Posterior vena cava (tissue), 2 donors: ENCODE measurements around the gene GRIN2C. TPM values are rescaled to one million over a fixed set of nuclear protein-coding genes. Genes with fewer than 3 reads are reported as not detected.
"Not testable (repeated sequence)": the region's sequence is repeated elsewhere in the genome, so short reads cannot be mapped to it uniquely, and the experiment has no call there.

Experiments used
- DNase-seq: peaks from one replicate; pipeline ENCODE4 v3.0.0-alpha.2; 2020; ENCODE audit warnings: low spot score
- intact Hi-C, 2 donors: fragments of 100-400 bp; cut with DNase I; formaldehyde crosslinking; loops; one replicate each; pipeline versions ENCODE4 v1.14.1 to v1.14.2; 2022 to 2023
- total RNA-seq, 2 donors: library from RNA; stranded (reverse); fragmentation: NEBNext Ultra II Directional; extraction: Animal tissue kit (Norgen Biotek cat#: 25700); gene quantifications; one replicate each; pipeline ENCODE4 v1.2.1, GENCODE V29; 2021
- donor health status: DM: yes; HTN: yes; CAD: no.
- donor health status: DM: yes; HTN: yes; CAD: no.

Gene GRIN2C
- total RNA-seq, 2 donors from 2014 or later, result 0.38 to 0.65 TPM

DNA sequence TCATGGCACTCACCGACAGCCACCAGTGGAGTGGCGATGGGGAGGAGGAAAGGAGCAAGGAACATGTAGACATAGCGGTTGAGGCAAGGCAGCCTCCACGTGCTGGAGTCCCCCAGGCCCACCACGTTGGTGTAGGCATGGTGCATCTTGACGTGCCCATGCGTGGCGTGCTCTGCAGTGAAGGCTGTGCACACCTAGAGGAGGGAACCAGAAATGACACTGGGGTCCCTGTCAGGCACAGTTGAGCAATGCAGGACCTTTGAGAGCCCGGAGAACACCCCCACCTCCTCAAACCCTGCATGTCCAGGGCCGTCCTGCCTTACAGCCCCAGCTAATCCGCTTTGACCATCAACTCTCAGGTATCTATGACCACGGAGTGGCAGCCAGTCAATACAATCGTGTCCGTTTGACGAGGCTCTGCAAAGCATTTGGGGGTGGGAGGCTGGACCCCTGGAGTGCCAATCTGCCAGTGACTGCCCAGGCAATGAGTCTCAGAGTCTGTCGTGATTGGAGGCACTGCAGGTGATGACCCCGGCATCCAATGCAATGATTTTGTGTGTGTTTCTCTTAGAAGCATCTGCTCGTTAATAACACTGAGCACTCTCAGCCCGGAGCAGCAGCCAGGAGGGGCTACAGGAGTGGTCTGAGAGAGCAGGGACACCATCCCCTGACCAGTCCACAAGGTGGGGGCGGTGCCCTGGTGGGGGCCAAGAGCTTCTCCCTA lies 23.0 kb upstream of the GRIN2C start:
- intact Hi-C loops, result no loop called here
- DNase-seq, result no peak

DNA sequence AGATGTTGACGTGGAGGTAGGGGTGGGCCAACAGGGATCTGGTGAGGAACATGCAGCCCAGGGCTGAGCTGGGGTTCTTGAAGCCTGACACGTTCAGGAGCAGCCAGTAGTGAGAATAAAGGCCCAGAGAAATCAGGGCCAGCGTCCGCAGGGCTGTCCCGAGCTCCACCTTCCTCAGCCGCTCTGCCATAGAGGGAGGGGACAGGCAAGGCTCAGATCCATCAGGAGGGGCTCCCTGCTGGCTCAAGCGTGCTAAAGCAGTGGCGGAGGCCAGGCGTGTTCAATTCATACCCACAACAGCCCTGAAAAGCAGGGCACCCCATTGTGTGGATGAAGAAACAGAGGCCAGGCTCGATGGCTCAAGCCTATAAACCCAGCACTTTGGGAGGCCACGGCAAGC lies 21.4 kb upstream of the GRIN2C start:
- intact Hi-C loops, result no loop called here
- no peak for DNase-seq

DNA sequence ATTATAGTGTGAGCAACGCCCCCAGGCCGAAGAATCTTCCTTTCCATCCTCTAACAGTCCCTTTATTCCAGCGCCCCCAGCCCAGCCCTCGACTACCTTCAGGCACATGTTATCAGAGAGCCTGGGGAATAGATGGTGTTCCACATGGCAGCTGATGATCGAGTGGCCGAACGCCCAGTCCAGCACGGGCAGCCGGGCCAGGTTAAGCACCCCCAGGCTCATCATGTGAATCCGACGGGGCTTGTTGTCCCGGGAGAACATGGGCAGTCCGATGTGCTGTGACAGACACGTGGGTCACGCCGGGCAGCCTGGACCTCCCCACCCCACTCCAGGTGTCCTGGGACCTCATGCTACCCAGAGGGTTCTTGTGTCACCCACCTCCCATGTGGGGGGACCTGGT lies 19.6 kb upstream of the GRIN2C start:
- intact Hi-C loops, result no loop called here
- DNase-seq, result no peak

DNA sequence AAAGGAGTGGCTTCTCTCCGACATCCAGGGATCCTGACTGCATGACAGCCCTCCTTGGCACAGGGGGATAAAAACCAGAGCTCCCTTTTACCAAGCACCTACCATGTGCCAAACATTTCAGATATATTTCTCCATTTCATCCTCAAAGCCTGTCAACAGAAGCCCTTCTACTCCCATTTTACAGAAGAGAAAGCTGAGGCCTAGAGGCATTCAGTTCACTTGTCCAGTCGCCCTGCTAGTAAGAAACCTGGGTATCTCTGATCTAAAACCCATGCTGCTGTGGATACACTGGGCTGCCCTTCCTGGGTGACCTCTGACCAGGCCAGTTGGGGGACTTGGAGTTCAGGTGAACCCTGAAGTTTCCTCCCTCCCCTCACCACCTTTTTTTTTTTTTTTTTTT lies 19.0 kb upstream of the GRIN2C start:
- no peak for DNase-seq
- intact Hi-C loops, result no loop called here

DNA sequence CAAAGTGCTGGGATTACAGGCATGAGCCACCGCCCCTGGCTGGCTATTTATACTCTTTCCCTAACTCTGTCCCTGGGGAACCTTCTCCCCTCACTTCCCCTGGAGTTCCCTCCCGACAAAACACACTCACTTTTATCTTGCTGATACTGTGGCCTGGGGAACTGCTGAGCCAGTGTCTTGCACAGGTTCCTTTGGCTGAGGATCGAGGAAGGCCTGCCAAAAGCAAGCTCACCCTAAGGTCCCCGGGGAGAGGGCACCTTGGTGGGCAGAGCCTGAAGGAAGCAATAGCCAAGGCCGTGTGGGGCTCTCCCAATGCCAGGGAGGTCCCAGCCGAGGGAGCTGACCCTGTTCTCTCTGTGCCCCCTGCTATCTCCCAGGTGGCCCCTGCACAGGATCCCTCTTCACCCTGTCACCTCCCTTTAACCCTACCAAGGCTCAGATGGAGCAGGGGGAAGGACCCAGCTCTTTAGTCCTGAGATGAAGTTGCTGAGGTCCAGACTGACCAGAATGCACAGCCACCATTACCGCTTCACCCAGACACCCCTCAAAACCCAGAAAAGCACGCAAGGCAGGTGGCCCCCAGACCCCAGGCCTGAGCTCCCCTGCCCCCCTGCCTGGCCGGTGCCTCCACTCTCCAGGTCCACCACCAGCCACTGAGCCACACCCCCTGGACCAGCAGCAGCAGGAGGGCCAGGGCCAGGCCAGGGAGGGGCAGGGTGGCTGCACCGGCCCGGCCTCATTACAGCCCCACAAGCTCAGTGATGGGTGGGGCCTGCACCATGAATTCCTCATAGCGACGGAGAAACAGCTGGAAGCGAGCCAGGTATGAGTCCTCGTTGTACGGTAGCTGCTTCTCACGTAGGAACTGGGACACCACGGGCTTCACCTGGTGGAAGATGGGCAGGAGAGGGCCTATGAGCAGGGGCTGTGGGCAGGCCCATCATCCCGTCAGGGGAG lies 18.2 kb upstream of the GRIN2C start:
- intact Hi-C loops, result no loop called here
- no peak for DNase-seq

DNA sequence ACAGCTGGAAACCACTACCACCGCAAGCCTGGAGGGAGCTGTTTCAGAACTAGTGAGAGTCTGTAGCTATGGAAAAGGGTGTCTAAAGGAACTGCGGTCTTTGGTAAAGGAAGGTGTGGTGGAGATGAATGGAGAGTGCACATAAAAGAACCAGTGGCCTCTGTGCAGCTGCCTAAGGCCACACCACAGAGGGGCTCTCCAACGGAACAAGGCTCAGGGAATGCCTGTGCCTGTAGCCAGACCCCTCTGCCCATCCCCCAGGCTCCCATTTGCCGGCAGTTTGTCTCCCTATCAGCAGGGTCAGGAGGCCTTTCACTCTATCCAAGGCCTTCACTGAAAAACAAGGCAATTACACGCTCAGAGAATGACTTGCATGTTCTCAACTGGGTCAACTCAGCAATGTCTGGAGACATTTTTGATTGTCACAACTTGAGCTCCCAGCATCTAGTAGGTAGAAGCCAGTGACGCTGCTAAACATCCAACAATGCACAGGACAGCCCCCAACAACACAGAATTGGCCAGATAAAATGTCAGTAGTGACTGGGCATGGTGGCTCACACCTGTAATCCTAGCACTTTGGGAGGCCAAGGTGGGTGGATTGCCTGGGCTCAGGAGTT lies 16.4 kb upstream of the GRIN2C start:
- intact Hi-C loops, result no loop called here
- DNase-seq, result no peak

DNA sequence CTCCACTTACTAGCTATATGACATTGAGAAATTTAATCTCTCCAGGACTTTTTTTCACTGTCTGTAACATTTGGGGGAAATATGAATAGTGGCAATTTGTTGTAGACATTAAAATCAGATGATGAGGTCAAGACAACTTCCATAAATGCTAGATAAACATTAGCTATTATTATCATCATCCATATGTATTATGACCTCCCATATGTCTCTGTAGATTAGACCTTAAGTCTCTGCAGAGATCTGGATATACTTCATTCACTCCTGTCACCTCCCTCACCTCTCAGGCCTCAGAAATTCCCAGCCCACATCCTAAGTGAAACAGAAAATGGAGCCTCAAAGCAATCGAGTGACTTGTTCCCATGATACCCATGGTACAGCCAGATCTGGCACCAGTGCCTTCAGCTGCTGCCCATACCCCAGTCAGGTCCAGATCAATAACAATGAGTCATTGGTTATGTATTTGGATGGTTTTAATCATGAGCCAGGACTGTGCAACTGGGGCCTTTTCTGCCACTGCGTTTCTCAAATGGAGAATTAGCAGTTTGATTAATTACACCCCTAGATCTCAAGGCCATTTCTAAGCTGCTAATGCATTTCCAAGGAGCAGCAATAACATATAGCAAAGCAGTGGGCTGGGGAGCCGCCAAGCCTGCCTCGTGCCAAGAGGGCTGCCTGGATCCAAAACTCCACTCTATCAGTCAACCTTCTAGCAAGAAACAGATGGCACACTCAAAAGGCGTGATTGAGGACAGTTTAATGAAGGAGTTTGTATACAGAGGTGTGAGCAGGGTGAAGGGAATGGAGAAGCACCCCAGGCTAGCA lies 15.7 kb upstream of the GRIN2C start:
- no peak for DNase-seq
- intact Hi-C loops, result no loop called here

DNA sequence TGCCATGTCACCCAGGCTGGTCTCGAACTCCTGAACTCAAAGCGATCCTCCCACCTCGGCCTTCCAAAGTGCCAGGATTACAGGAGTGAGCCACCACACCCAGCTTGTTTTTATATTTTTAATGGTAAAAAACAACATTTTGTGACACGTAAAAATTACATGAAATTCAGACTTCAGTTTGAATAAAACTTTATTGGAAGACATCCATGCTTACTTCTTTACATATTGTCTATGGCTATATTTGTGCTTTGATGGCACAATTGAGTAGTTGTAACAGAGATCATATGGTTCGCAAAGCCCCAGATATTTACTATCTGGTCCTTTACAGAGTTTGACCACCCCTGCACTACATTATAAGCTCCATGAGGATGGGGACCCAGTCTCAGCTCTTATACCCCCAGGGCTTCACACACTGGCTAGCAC lies 14.9 kb upstream of the GRIN2C start:
- intact Hi-C loops, result no loop called here
- DNase-seq, result no peak

DNA sequence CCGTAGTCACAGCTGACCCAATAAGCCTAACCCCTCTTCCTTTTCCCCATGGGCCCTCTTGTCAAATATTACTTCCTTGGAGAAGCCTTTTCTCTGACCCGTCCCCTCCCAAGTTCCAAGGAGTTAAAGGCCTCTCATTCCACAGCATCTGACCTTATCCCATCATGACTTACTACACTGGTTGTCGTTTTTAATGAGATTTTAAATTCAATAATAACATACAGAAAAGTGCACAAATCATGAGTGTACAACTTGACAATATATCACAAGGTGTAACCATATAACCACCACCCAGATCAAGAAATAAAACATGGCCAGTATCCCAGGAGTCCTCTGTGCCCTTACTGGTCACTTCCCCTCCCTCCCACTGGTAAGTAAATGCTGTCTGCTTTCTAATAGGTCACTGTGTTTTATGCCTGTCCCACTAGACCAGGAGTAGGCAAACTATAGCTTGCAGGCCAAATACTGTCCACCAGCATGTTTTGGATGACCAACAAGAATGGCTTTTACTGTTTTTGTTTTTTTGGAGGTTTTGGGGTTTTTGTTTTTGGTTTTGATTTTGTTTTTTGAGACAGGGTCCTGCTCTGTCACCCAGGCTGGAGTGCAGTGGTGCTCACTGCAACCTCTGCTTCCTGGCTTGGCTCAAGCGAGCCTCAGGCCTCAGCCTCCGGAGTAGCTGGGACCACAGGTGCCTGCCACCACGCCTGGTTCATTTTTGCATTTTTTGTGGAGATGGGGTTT lies 14.4 kb upstream of the GRIN2C start:
- DNase-seq, result no peak
- intact Hi-C loops, result no loop called here

DNA sequence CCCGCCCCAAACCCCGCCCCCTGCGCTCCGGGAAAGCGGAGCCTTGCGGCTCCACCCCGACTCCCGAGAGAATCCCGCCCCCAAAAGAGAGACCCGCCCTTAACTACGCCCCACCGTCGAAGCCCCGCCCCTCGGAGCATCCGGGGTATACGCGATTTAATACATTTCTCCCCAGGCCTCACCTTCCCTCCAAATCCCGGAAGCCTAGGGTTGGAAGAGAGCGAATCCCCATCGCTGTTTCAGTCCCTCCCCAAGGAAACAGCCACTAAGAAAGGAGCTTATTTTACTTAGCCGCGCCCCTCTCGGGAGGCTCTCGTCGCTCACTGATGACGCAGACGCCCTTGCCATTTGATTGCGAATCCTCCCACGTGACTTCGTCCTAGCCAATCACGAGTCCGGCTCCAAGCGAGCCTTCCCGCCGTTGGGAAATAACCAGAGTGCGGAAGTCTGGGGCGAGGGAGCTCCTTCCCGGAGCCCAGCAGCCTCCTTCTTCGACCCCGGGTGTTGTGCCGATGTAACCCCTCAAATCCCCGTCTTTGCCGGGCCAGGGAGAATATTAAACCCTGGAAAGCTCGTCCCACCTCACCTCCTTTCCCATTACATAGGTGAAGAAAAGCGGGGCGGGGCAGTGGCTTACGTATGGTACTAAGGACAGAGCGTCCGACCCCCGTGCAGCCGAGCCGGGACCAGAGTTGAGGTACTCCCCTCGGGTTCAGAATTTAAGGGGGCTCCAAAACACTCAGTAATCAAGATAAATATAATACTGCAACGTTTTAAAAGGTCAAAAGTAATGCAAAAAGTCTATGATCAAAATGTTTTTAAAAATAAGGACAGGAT lies 13.6 kb upstream of the GRIN2C start:
- intact Hi-C loops, result no loop called here
- DNase-seq, result peak; percentile 100

DNA sequence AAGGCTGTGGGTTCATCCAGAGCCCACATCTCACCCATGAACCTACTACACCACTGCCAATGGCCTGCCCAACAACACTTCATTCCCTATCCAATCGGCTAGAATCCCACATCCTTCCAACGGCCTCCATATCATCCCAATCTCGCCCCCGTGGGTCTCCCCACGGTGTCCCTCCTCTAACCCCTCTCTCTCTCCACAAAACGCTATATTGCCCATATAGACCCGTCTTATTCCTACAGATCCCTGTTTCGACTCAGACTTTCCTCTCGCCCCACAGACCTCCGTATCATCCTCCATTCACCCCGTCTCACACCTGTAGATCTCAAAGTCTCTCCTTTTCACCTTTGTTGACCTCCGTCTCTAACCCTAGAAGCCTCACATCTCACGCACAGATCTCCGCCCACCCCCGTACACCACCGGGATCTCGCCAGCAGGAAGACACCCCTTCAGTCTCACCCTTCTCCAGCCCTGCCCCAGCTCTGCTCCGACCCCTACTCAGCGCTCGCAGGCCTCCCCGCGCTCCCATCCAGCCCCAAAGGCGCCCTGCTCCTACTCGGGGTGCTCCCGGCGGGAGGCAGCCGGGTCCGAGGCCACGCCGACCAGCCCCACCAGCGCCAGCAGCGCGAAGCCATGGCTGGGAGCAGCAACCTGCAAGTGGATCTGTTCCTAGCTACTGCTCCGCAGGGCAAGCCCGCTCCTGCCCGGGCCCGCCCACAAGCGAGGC lies 12.8 kb upstream of the GRIN2C start, which contains the start of gene FDXR:
TSS of gene FDXR (minus strand) at position 682 of the 724 bp plus-strand sequence. CDS start at position 632, 50 bp downstream.
- intact Hi-C loops, result no loop called here
- no peak for DNase-seq

DNA sequence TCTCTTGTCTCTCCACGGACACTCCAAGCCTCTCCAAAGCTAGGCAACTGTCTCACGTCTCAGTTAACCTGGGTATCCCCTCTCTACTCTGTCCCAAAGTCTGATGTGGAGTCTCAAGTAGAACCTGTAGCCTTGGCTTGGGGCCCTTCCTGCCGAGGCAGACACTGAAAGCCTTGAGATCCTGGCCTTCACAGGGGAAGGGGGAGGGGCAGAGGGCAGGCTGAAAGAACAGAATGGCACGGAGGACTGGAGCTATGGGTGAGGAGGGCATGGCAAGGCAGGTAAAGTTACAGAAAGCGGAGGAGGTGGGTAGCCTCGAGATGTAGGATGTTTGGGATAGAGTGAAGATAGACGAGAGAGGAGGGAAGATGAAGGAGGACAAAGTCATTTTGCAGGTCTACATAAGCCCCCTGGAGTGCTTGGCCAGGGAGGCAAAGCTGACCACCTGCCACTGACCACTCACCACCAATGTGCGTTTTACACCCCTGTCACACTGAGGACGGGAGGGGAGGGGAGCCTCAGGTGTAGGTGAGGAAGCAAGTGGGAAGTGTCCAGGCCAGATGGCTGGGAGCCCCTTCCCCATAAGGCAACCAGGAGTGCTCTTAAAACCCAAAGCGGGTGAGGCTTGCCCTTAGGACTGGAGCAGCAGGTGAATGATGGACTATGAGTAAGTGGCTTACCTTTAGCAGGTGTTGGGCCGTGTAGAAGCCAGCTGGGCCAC lies 11.8 kb upstream of the GRIN2C start:
- no peak for DNase-seq
- intact Hi-C loops, result no loop called here

DNA sequence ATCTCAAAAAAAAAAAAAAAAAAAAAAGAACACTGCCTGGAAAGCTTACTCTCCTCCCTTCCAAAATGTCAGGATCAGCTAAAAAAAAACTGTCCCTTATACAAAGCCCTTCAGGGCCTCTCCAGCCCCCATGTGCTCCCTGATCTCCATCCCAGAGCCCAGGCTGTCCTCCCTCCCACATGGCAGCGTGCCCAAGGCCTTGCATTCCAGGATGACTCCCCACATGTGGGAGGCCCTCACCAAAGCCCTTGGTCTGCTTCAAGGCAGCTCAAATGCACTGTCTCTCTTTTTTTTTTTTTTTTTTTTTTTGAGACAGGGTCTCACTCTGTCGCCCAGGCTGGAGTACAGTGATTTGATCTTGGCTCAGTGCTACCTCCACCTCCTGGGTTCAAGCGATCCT lies 10.8 kb upstream of the GRIN2C start:
- intact Hi-C loops, result no loop called here
- no peak for DNase-seq

DNA sequence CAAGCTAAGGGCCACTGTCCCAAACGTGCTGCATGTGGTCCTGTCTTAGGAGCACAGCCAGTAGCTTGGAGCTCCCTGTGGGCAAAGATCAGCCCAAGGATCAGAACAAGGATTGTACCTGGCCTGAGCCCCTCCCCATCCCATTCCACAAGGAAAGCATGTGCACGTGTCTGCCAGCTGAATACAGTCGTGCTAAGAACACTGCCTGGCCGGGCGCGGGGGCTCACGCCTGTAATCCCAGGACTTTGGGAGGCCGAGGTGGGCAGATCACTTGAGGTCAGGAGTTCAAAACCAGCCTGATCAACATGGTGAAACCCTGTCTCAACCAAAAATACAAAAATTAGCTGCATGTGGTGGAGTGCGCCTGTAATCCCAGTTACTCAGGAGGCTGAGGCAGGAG lies 10.3 kb upstream of the GRIN2C start:
- intact Hi-C loops, DNase-seq: not testable (repeated sequence)

DNA sequence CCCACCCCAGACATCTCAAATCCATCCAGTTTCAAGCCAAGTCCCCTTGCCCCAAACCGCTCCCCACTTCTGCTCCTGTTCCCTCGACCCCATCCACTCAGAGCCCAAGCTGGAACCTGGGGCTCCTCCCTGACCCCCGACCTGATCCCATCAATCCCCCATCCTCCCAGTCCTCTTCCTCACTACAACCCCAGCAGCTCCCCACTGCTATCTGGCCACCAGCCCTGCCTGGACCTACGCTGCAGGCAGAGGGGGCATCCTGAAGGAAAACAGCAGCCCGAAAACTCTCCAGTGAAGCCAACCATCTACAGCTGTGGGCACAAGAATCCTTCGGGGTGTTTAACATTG lies 9.2 kb upstream of the GRIN2C start:
- intact Hi-C loops, result no loop called here
- no peak for DNase-seq

DNA sequence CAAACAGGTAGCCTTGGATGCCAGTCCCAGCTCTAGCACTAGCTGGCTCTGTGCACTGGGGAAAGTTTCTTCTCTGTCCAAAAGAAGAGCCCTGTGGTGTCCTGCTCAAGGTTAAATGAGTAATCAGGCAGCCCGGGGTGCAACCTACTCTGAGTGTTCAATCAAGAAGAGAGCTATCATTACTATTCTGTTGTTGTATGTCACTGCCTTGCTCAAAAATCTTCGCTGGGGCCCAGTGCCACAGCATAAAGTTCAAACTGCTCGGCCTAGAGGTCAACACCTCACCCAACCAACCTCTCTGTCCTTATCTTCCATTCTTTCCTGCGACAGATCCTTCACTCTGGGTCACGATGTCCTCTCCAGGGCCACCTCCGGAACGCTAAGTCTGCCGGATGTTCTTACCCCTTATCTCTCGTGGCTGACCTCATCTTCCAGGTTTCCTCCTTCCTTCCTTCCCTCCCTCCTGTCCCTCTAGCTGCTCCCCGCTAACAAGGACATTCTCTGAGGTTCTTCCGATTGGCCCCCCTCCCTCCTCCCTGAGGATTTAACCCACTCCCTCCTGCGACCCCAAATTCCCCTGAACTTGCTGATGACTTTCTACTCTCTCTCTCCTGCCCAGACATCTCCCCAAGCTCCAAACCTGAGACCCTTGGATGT lies 8.7 kb upstream of the GRIN2C start:
- DNase-seq, result no peak
- intact Hi-C loops, result no loop called here
